ENCODE measurements around the gene BAHD1.

Gene BAHD1

GRCh38 chr15:40460404-40460803 is 19.7 kb downstream of the BAHD1 start:
- no peak for TF ChIP-seq CTCF (IDR thresholded peaks at IDR 0.05; ENCODE audit: low read depth, low read length, missing control alignments)
- DNase-seq (ENCODE audit: low read depth): no peak
- no peak overlapping the region for H3K4me3 ChIP-seq (ENCODE audit: low read depth, low read length)

GRCh38 chr15:40461958-40462357 is 21.2 kb downstream of the BAHD1 start:
- no peak for DNase-seq (ENCODE audit: low read depth)
- TF ChIP-seq CTCF (IDR thresholded peaks at IDR 0.05; ENCODE audit: low read depth, low read length, missing control alignments): no peak
- H3K4me3 ChIP-seq (ENCODE audit: low read depth, low read length): no peak overlapping the region

- no peak overlapping the region for H3K4me3 ChIP-seq (ENCODE audit: low read depth, low read length)
- no peak for TF ChIP-seq CTCF (IDR thresholded peaks at IDR 0.05; ENCODE audit: low read depth, low read length, missing control alignments)
- DNase-seq (ENCODE audit: low read depth): no peak
Observed at GRCh38 chr15:40463279-40463678, 22.5 kb downstream of the BAHD1 start.

GRCh38 chr15:40463886-40464545 is 23.3 kb downstream of the BAHD1 start:
- TF ChIP-seq CTCF (IDR thresholded peaks at IDR 0.05; ENCODE audit: low read depth, low read length, missing control alignments): no peak
- H3K4me3 ChIP-seq (ENCODE audit: low read depth, low read length): no peak overlapping the region
- no peak for DNase-seq (ENCODE audit: low read depth)

- H3K4me3 ChIP-seq (ENCODE audit: low read depth, low read length): no peak overlapping the region
- no peak for TF ChIP-seq CTCF (IDR thresholded peaks at IDR 0.05; ENCODE audit: low read depth, low read length, missing control alignments)
- no peak for DNase-seq (ENCODE audit: low read depth)
Observed at GRCh38 chr15:40464595-40465185, 23.9 kb downstream of the BAHD1 start.

GRCh38 chr15:40465939-40466338 is 25.2 kb downstream of the BAHD1 start:
- H3K4me3 ChIP-seq (ENCODE audit: low read depth, low read length): no peak overlapping the region
- no peak for DNase-seq (ENCODE audit: low read depth)
- TF ChIP-seq CTCF (IDR thresholded peaks at IDR 0.05; ENCODE audit: low read depth, low read length, missing control alignments): no peak
